ENCODE results near the gene MIEF1.

DNA sequence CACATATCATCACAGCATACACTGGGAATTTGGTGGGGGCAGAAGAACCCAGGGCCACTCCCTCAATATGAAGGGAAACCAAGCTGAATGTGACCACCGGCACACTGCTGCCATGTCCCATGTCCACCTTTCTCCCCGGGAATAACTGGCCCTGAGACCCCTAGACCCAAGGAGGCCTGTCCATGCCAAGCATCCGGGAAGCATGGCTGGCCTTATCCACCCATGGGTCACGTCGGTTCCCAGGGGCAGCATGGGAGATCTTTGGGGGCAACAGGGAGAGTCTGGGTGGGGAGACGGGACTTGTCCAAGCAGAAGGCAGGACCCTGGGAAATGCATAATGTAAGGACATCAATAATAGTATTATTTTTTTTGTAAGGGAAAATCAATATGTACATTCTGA lies 10.4 kb upstream of the MIEF1 start:
- no peak for TF ChIP-seq POLR2A (IDR thresholded peaks at IDR 0.05)
- TF ChIP-seq, protein P1, sequence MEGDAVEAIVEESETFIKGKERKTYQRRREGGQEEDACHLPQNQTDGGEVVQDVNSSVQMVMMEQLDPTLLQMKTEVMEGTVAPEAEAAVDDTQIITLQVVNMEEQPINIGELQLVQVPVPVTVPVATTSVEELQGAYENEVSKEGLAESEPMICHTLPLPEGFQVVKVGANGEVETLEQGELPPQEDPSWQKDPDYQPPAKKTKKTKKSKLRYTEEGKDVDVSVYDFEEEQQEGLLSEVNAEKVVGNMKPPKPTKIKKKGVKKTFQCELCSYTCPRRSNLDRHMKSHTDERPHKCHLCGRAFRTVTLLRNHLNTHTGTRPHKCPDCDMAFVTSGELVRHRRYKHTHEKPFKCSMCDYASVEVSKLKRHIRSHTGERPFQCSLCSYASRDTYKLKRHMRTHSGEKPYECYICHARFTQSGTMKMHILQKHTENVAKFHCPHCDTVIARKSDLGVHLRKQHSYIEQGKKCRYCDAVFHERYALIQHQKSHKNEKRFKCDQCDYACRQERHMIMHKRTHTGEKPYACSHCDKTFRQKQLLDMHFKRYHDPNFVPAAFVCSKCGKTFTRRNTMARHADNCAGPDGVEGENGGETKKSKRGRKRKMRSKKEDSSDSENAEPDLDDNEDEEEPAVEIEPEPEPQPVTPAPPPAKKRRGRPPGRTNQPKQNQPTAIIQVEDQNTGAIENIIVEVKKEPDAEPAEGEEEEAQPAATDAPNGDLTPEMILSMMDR (IDR thresholded peaks at IDR 0.05), result no peak
